HEK293 (cell line): ENCODE data around the gene MYH13.

Source experiments
- CTCF ChIA-PET: fragments of 350-600 bp; formaldehyde crosslinking; extraction: SDS; loops from one replicate; lab custom pipeline; 2021; ENCODE audit warnings: antibody characterized with exemption; lab: Yijun Ruan, JAX
- POLR2A ChIA-PET: fragments of 300-600 bp; formaldehyde crosslinking; extraction: SDS; loops from one replicate; lab custom pipeline; 2020; ENCODE audit warnings: antibody characterized with exemption, inconsistent platforms; lab: Yijun Ruan, JAX
- H3K27ac ChIP-seq: fragments of 200-500 bp; sonication (Bioruptor generic); 2 replicates; pipeline ENCODE4 v1.5.1; 2014; ENCODE audit warnings: low read depth, low read length, control low read depth, inconsistent platforms; ENCODE audit errors: extremely low read depth
- H3K36me3 ChIP-seq, 2 experiments: fragments of 200-500 bp in 1 of 2; sonication (Bioruptor generic) in 1 of 2; 1 replicate in 1 of 2; 2 replicates in 1 of 2; pipeline ENCODE4 v1.5.1; 2014 to 2017; ENCODE audit warnings: inconsistent platforms in 2 of 2, low read length in 2 of 2; ENCODE audit not compliant: control insufficient read depth in 2 of 2, insufficient read depth in 1 of 2
- H3K4me1 ChIP-seq: fragments of 200-500 bp; sonication (Bioruptor generic); 2 replicates; pipeline ENCODE4 v1.5.1; 2014; ENCODE audit warnings: mild to moderate bottlenecking, low read length, inconsistent platforms; ENCODE audit not compliant: control insufficient read depth, insufficient read depth
- H3K4me3 ChIP-seq: 2 replicates; pipeline ENCODE4 v1.5.1; 2011; ENCODE audit warnings: low read depth, mild to moderate bottlenecking, control low read depth, low read length, moderate library complexity
- H3K9me3 ChIP-seq: fragments of 200-500 bp; sonication (Bioruptor generic); 2 replicates; pipeline ENCODE4 v1.5.1; 2014; ENCODE audit warnings: low read depth, low read length, inconsistent platforms; ENCODE audit not compliant: control insufficient read depth, insufficient read depth
- BCL11B ChIP-seq: fragments of 450-650 bp; formaldehyde crosslinking; IDR thresholded peaks from 2 replicates; pipeline ENCODE4 v1.5.1; 2016; ENCODE audit warnings: low read depth, missing biosample characterization, missing genetic modification characterization
- KLF8 ChIP-seq: fragments of 450-650 bp; formaldehyde crosslinking; IDR thresholded peaks from 2 replicates; pipeline ENCODE4 v1.5.1; 2016; ENCODE audit warnings: missing biosample characterization, missing genetic modification characterization
- REST ChIP-seq: fragments of 450-650 bp; formaldehyde crosslinking; IDR thresholded peaks from 2 replicates; pipeline ENCODE4 v1.5.1; 2016; ENCODE audit warnings: missing biosample characterization, missing genetic modification characterization
- SCRT2 ChIP-seq: fragments of 450-650 bp; formaldehyde crosslinking; IDR thresholded peaks from 2 replicates; pipeline ENCODE4 v1.5.1; 2016; ENCODE audit warnings: missing biosample characterization, missing genetic modification characterization
- ZBTB44 ChIP-seq: fragments of 450-650 bp; IDR thresholded peaks from 2 replicates; pipeline ENCODE4 v1.5.1; 2018; ENCODE audit warnings: missing biosample characterization, mild to moderate bottlenecking, missing genetic modification characterization
- ZBTB7A ChIP-seq: fragments of 450-650 bp; formaldehyde crosslinking; IDR thresholded peaks from 2 replicates; pipeline ENCODE4 v1.5.1; 2016; ENCODE audit warnings: low read depth, missing biosample characterization, missing genetic modification characterization
- ZIC2 ChIP-seq: fragments of 450-650 bp; formaldehyde crosslinking; IDR thresholded peaks from 2 replicates; pipeline ENCODE4 v1.5.1; 2016; ENCODE audit warnings: missing biosample characterization, missing genetic modification characterization
- ZNF140 ChIP-seq: fragments of 450-650 bp; formaldehyde crosslinking; IDR thresholded peaks from 2 replicates; pipeline ENCODE4 v1.5.1; 2016; ENCODE audit warnings: missing biosample characterization, missing genetic modification characterization
- ZNF239 ChIP-seq: fragments of 450-650 bp; formaldehyde crosslinking; IDR thresholded peaks from 2 replicates; pipeline ENCODE4 v1.5.1; 2016; ENCODE audit warnings: missing biosample characterization, missing genetic modification characterization
- ZNF24 ChIP-seq: fragments of 450-650 bp; formaldehyde crosslinking; IDR thresholded peaks from 2 replicates; pipeline ENCODE4 v1.5.1; 2016; ENCODE audit warnings: missing biosample characterization, missing genetic modification characterization
- ZNF274 ChIP-seq, 2 experiments: fragments of 200-500 bp in 1 of 2; fragments of 450-650 bp in 1 of 2; sonication (Bioruptor generic) in 1 of 2; formaldehyde crosslinking in 1 of 2; IDR thresholded peaks; 2 replicates each; pipeline versions ENCODE4 v1.5.1 to v1.6.1; 2014 to 2016; ENCODE audit warnings: borderline replicate concordance in 1 of 2, inconsistent platforms in 1 of 2, low read length in 1 of 2, missing biosample characterization in 1 of 2, missing genetic modification characterization in 1 of 2
- ZNF473 ChIP-seq: fragments of 450-650 bp; formaldehyde crosslinking; IDR thresholded peaks from 2 replicates; pipeline ENCODE4 v1.5.1; 2017; ENCODE audit warnings: missing biosample characterization, missing genetic modification characterization
- ZNF513 ChIP-seq: fragments of 450-650 bp; IDR thresholded peaks from 2 replicates; pipeline ENCODE4 v1.5.1; 2018; ENCODE audit warnings: missing biosample characterization, missing genetic modification characterization
- ZNF514 ChIP-seq: fragments of 450-650 bp; formaldehyde crosslinking; IDR thresholded peaks from 2 replicates; pipeline ENCODE4 v1.5.1; 2016; ENCODE audit warnings: missing biosample characterization, missing genetic modification characterization
- ZNF544 ChIP-seq: fragments of 450-650 bp; formaldehyde crosslinking; IDR thresholded peaks from 2 replicates; pipeline ENCODE4 v1.5.0; 2017; ENCODE audit warnings: missing biosample characterization, missing genetic modification characterization
- ZNF623 ChIP-seq: fragments of 450-650 bp; formaldehyde crosslinking; IDR thresholded peaks from 2 replicates; pipeline ENCODE4 v1.5.1; 2016; ENCODE audit warnings: missing biosample characterization, missing genetic modification characterization
- ZNF677 ChIP-seq: fragments of 450-650 bp; IDR thresholded peaks from 2 replicates; pipeline ENCODE4 v1.5.0; 2018; ENCODE audit warnings: missing biosample characterization, mild to moderate bottlenecking, missing genetic modification characterization, moderate library complexity
- ZNF777 ChIP-seq: fragments of 450-650 bp; formaldehyde crosslinking; IDR thresholded peaks from 2 replicates; pipeline ENCODE4 v1.5.1; 2017; ENCODE audit warnings: missing biosample characterization, missing genetic modification characterization, borderline replicate concordance
- ZNF837 ChIP-seq: fragments of 450-650 bp; formaldehyde crosslinking; IDR thresholded peaks from 2 replicates; pipeline ENCODE4 v1.5.1; 2016; ENCODE audit warnings: missing biosample characterization, missing genetic modification characterization
- ZXDB ChIP-seq: fragments of 450-650 bp; formaldehyde crosslinking; IDR thresholded peaks from 2 replicates; pipeline ENCODE4 v1.5.1; 2016; ENCODE audit warnings: missing biosample characterization, missing genetic modification characterization

The MYH13 gene

GRCh38 chr17:10305398-10305797, 67.4 kb downstream of the MYH13 start (continued):
- TF ChIP-seq ZNF24 (tag by site-specific recombination): no peak
- TF ChIP-seq ZNF677 (tag by site-specific recombination): no peak
- no peak for TF ChIP-seq ZBTB44 (tag by site-specific recombination)
- TF ChIP-seq ZNF544: no peak
- no peak for TF ChIP-seq ZXDB (tag by site-specific recombination)
- TF ChIP-seq ZNF514: no peak
- TF ChIP-seq ZNF473: no peak

GRCh38 chr17:10304758-10305300, 68.0 kb downstream of the MYH13 start:
- TF ChIP-seq SCRT2 (tag by site-specific recombination) (no peak), ZNF239 (tag by site-specific recombination) (no peak), ZNF837 (tag by site-specific recombination) (no peak), KLF8 (tag by site-specific recombination) (no peak), ZIC2 (tag by site-specific recombination) (no peak), ZBTB7A (tag by site-specific recombination) (no peak), ZNF777 (no peak)
- Histone ChIP-seq H3K9me3 (no peaks in the 10 kb centered on the region), H3K36me3 (no peaks in the 10 kb centered on the region), H3K4me3 (no peak overlapping the region), H3K27ac (no peak overlapping the region), H3K4me1 (no peaks in the 10 kb centered on the region)
- CTCF ChIA-PET: interaction anchor here (0.6 to 0.9 kb wide), 2 partner anchors 27 to 310 kb away, joined by 3 read pairs; no protein-coding TSS in a partner anchor
- POLR2A ChIA-PET: no interaction called here

GRCh38 chr17:10297691-10298090, 75.1 kb downstream of the MYH13 start:
- ChIA-PET CTCF (interaction anchor here (0.9 to 11.6 kb wide), 5 partner anchors 18 to 318 kb away, joined by 4 to 326 read pairs (median 15); no protein-coding TSS in a partner anchor), POLR2A (interaction anchor here (0.6 kb wide), 1 partner anchor 398 kb away, joined by 4 read pairs; no protein-coding TSS in a partner anchor)
- H3K4me3 ChIP-seq: no peak overlapping the region
- H3K27ac ChIP-seq: no peak overlapping the region
- no peaks in the 10 kb centered on the region for H3K9me3 ChIP-seq
- H3K4me1 ChIP-seq: no peaks in the 10 kb centered on the region
- TF ChIP-seq REST (tag by site-specific recombination) (no peak), ZNF513 (tag by site-specific recombination) (peak; percentile 96), BCL11B (tag by site-specific recombination) (no peak), ZNF140 (no peak), ZNF544 (no peak), ZNF274 (IDR thresholded peaks at IDR 0.05; ENCODE audit: low read length) (no peak), ZNF274 (tag by site-specific recombination; IDR thresholded peaks at IDR 0.05; ENCODE audit: borderline replicate concordance) (no peak), ZNF623 (no peak)
- H3K36me3 ChIP-seq: no peaks in the 10 kb centered on the region
